ENCODE results near the gene COPS7B.

DNA sequence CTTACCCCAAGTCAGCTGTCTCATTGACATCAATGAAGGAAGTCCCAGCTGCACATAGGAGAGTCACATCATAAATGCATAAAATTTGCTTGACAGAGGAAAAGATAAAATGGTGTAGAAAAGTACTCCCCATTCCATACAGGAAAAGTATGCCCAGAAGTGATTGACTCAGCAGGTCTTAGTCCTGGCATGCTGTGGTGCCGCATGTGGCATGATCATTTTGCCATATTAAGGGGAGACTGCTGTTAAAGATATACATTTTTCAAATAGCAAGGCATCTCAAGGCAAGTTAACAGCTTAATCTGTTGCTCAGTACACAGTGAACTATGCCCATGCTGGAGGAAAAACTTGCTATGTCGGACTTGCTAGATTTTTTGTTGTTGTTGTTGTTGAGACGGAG lies 8.1 kb downstream of the COPS7B start:
- no peak for TF ChIP-seq SIN3A (IDR thresholded peaks at IDR 0.05; ENCODE audit: borderline replicate concordance, insufficient read depth, low read length)
- TF ChIP-seq POLR2AphosphoS5 (IDR thresholded peaks at IDR 0.05; ENCODE audit: low read depth, low read length): no peak

Data from PFSK-1 (cell line).